HCT116 (cell line): ENCODE data around the gene MMP12. TPM values are rescaled to one million over a fixed set of nuclear protein-coding genes. Genes with fewer than 3 reads are reported as not detected.

ENCODE experiments used
- ATAC-seq: fragments of 200-7000 bp; cut with Tn5 transposase; 2 replicates; pipeline ENCODE4 v1.9.1; 2020; ENCODE audit warnings: mild to moderate bottlenecking, moderate library complexity
- BruUV-seq: library from RNA; stranded (reverse); fragments of 400-500 nt; replicated peaks from 2 replicates; lab custom pipeline; 2021; lab: Mats Ljungman, UMichigan
- CTCF ChIA-PET: fragments of 300-600 bp; sonication (Branson Sonifier 250); formaldehyde crosslinking; loops from one replicate; lab custom pipeline; 2021; ENCODE audit warnings: antibody characterized with exemption; lab: Charles Lee
- POLR2A ChIA-PET: fragments of 300-600, 350-600 bp; sonication (Branson Sonifier 250); formaldehyde crosslinking; loops from one replicate; lab custom pipeline; 2021; ENCODE audit warnings: antibody characterized with exemption; lab: Charles Lee
- RAD21 ChIA-PET, 2 experiments: fragments of 300-600 bp; sonication (Branson Sonifier 250); formaldehyde crosslinking; loops; one replicate each; lab custom pipeline; 2023; ENCODE audit warnings: low total read pairs in 2 of 2; ENCODE audit not compliant: uncharacterized antibody in 2 of 2, unreplicated experiment in 2 of 2, low non-redundant PET in 1 of 2; lab: Charles Lee
- DNase-seq: peaks from one replicate; pipeline ENCODE4 v3.0.0-alpha.2; 2010; ENCODE audit warnings: low read depth, low spot score
- H2AFZ ChIP-seq: fragments of 200-600 bp; shearing (Covaris generic), sonication (generic); 2 replicates; pipeline ENCODE4 v1.6.1; 2017; ENCODE audit warnings: low read depth, mixed run types, mixed read lengths, antibody characterized with exemption, low read length; ENCODE audit not compliant: poor library complexity, severe bottlenecking
- H3K27ac ChIP-seq: 2 replicates; pipeline ENCODE4 v1.5.1; 2012; ENCODE audit warnings: low read depth, low read length
- H3K27me3 ChIP-seq: fragments of 200-600 bp; sonication (generic); 2 replicates; pipeline ENCODE4 v1.6.1; 2016; ENCODE audit warnings: mixed run types, low read length, mixed read lengths; ENCODE audit not compliant: insufficient read depth
- H3K36me3 ChIP-seq, 2 experiments: fragments of 200-500 bp in 1 of 2; fragments of 200-600 bp in 1 of 2; sonication (Bioruptor generic) in 1 of 2; sonication (generic) in 1 of 2; 2 replicates each; pipeline versions ENCODE4 v1.5.1 to v1.6.1; 2014 to 2016; ENCODE audit warnings: low read length in 2 of 2, inconsistent platforms in 1 of 2, mixed read lengths in 1 of 2, mixed run types in 1 of 2; ENCODE audit not compliant: insufficient read depth in 2 of 2, control insufficient read depth in 1 of 2
- H3K4me1 ChIP-seq, 2 experiments: fragments of 200-600 bp in 1 of 2; sonication (generic) in 1 of 2; 2 replicates each; pipeline versions ENCODE4 v1.5.1 to v1.6.1; 2012 to 2017; ENCODE audit warnings: low read length in 2 of 2, inconsistent platforms in 1 of 2, mild to moderate bottlenecking in 1 of 2, mixed read lengths in 1 of 2, mixed run types in 1 of 2, moderate library complexity in 1 of 2; ENCODE audit not compliant: insufficient read depth in 2 of 2, control insufficient read depth in 1 of 2
- H3K4me2 ChIP-seq: fragments of 200-600 bp; sonication (generic); 2 replicates; pipeline ENCODE4 v1.6.1; 2017; ENCODE audit warnings: mixed run types, low read length, mixed read lengths
- H3K4me3 ChIP-seq, 2 experiments: fragments of 200-600 bp in 1 of 2; sonication (generic) in 1 of 2; replicated peaks in 1 of 2; 2 replicates each; pipeline ENCODE4 v1.5.1; 2011 to 2016; ENCODE audit warnings: low read length in 2 of 2, control low read depth in 1 of 2, low read depth in 1 of 2, mild to moderate bottlenecking in 1 of 2, mixed read lengths in 1 of 2, mixed run types in 1 of 2
- H3K79me2 ChIP-seq: fragments of 200-600 bp; sonication (generic); 2 replicates; pipeline ENCODE4 v1.6.1; 2017; ENCODE audit warnings: mild to moderate bottlenecking, mixed run types, low read length, moderate library complexity, mixed read lengths; ENCODE audit not compliant: insufficient read depth
- H3K9ac ChIP-seq: fragments of 200-600 bp; sonication (generic); 2 replicates; pipeline ENCODE4 v1.6.1; 2016; ENCODE audit warnings: low read length, mixed read lengths
- H3K9me2 ChIP-seq: fragments of 200-600 bp; sonication (generic), shearing (Covaris generic); 2 replicates; pipeline ENCODE4 v1.6.1; 2017; ENCODE audit warnings: mixed run types, mild to moderate bottlenecking, moderate library complexity; ENCODE audit not compliant: insufficient read depth
- H3K9me3 ChIP-seq, 2 experiments: fragments of 200-500 bp in 1 of 2; fragments of 200-600 bp in 1 of 2; sonication (Bioruptor generic) in 1 of 2; sonication (generic) in 1 of 2; 2 replicates each; pipeline ENCODE4 v1.6.1; 2014 to 2017; ENCODE audit warnings: low read length in 2 of 2, mixed read lengths in 2 of 2, inconsistent platforms in 1 of 2, low read depth in 1 of 2, mild to moderate bottlenecking in 1 of 2, mixed run types in 1 of 2, moderate library complexity in 1 of 2; ENCODE audit not compliant: control insufficient read depth in 1 of 2, insufficient read depth in 1 of 2
- H4K20me1 ChIP-seq: fragments of 200-600 bp; sonication (generic), shearing (Covaris generic); 2 replicates; pipeline ENCODE4 v1.6.1; 2017; ENCODE audit warnings: mixed run types, mild to moderate bottlenecking, moderate library complexity; ENCODE audit not compliant: insufficient read depth
- CTCF ChIP-seq, 3 experiments: fragments of 200-600 bp in 1 of 3; sonication (generic) in 1 of 3; IDR thresholded peaks in 2 of 3; conservative IDR thresholded peaks in 1 of 3; 2 replicates each; pipeline ENCODE4 v1.5.1; 2012 to 2017; ENCODE audit warnings: low read depth in 2 of 3, low read length in 2 of 3, antibody characterized with exemption in 1 of 3, borderline replicate concordance in 1 of 3, control low read depth in 1 of 3, mild to moderate bottlenecking in 1 of 3, mixed read lengths in 1 of 3, mixed run types in 1 of 3, moderate library complexity in 1 of 3; ENCODE audit not compliant: insufficient read depth in 1 of 3
- FOSL1 ChIP-seq: IDR thresholded peaks from 2 replicates; pipeline ENCODE4 v1.6.1; 2012; ENCODE audit warnings: low read depth
- POLR2A ChIP-seq: IDR thresholded peaks from 2 replicates; pipeline ENCODE4 v1.7.0; 2011; ENCODE audit warnings: borderline replicate concordance; ENCODE audit not compliant: insufficient read depth, insufficient read length; ENCODE audit errors: extremely low read depth
- ZBTB33 ChIP-seq: IDR thresholded peaks from 2 replicates; pipeline ENCODE4 v1.6.1; 2011; ENCODE audit warnings: mild to moderate bottlenecking, low read length, moderate library complexity; ENCODE audit not compliant: insufficient replicate concordance; ENCODE audit errors: extremely low read depth
- intact Hi-C: fragments of 100-400 bp; cut with micrococcal nuclease; formaldehyde crosslinking; loops from 2 replicates; pipeline ENCODE4 v1.10.0; 2022
- total RNA-seq: library from RNA; stranded (reverse); gene quantifications from one replicate; pipeline ENCODE4 v1.2.1, GENCODE V29; 2021; ENCODE audit not compliant: unreplicated experiment

The MMP12 gene
- total RNA-seq, 1 experiment from 2014 or later = not detected

GRCh38 chr11:102849311-102849710 is 25.5 kb downstream of the MMP12 start:
- ChIA-PET RAD21 (no interaction called here), CTCF (no interaction called here), POLR2A (no interaction called here)
- H2AFZ ChIP-seq = no peak overlapping the region
- no peak for ATAC-seq
- H3K9me3 ChIP-seq = no peaks in the 10 kb centered on the region
- no peaks in the 10 kb centered on the region for H3K79me2 ChIP-seq
- no peak overlapping the region for H3K4me2 ChIP-seq
- H3K27ac ChIP-seq = no peak overlapping the region
- no peak for TF ChIP-seq CTCF (IDR thresholded peaks at IDR 0.05 in 2 of 3, conservative IDR thresholded peaks at IDR 0.05 in 1 of 3; ENCODE audit: borderline replicate concordance in 1 of 3, insufficient read depth in 1 of 3, low read depth in 2 of 3, low read length in 2 of 3)
- no peak for TF ChIP-seq ZBTB33
- no peak for TF ChIP-seq FOSL1
- no peaks in the 10 kb centered on the region for H3K4me1 ChIP-seq
- no peaks in the 10 kb centered on the region for H4K20me1 ChIP-seq
- DNase-seq = no peak
- no peaks in the 10 kb centered on the region for H3K9me2 ChIP-seq
- no TSS peak for BruUV-seq
- intact Hi-C loops = no loop called here
- H3K9ac ChIP-seq = no peak overlapping the region
- H3K36me3 ChIP-seq = no peaks in the 10 kb centered on the region
- no peak overlapping the region for H3K4me3 ChIP-seq
- no peaks in the 10 kb centered on the region for H3K27me3 ChIP-seq

GRCh38 chr11:102846292-102846691 is 28.5 kb downstream of the MMP12 start:
- no peak for ATAC-seq
- H3K79me2 ChIP-seq = no peaks in the 10 kb centered on the region
- intact Hi-C loops = no loop called here
- DNase-seq = no peak
- ChIA-PET CTCF (no interaction called here), POLR2A (no interaction called here), RAD21 (interaction anchor here in 1 of 2 experiments (0.6 kb wide), 1 partner anchor 31 kb away, joined by 4 read pairs; no protein-coding TSS in a partner anchor)
- H2AFZ ChIP-seq = no peak overlapping the region
- no peak overlapping the region for H3K4me2 ChIP-seq
- TF ChIP-seq POLR2A = no peak
- H3K9me3 ChIP-seq = no peaks in the 10 kb centered on the region
- no peaks in the 10 kb centered on the region for H3K9me2 ChIP-seq
- H4K20me1 ChIP-seq = no peaks in the 10 kb centered on the region
- no peaks in the 10 kb centered on the region for H3K4me1 ChIP-seq
- no TSS peak for BruUV-seq
- H3K36me3 ChIP-seq = no peaks in the 10 kb centered on the region
- H3K4me3 ChIP-seq = no peak overlapping the region
- no peaks in the 10 kb centered on the region for H3K27me3 ChIP-seq
- no peak overlapping the region for H3K9ac ChIP-seq
- H3K27ac ChIP-seq = no peak overlapping the region
